Spleen (tissue), 11 donors: Measurements from ENCODE around the gene EML6. TPM values are rescaled to one million over a fixed set of nuclear protein-coding genes. Genes with fewer than 3 reads are reported as not detected.

Source experiments
- DNase-seq: peaks from one replicate; pipeline ENCODE4 v3.0.0-alpha.2; 2020
- H3K27ac ChIP-seq, 8 donors: fragments of 200-600 bp; sonication (generic) in 7 of 8; 1 replicate in 4 of 8; 2 replicates in 4 of 8; pipeline versions ENCODE4 v1.5.0 to v1.8.0; 2016 to 2021; ENCODE audit warnings: inconsistent platforms in 4 of 8, mild to moderate bottlenecking in 4 of 8, moderate library complexity in 1 of 8
- H3K27me3 ChIP-seq, 7 donors: fragments of 200-600 bp; sonication (generic) in 6 of 7; replicated peaks in 1 of 7; 1 replicate in 4 of 7; 2 replicates in 3 of 7; pipeline versions ENCODE4 v1.5.0 to v1.8.0; 2016 to 2021; ENCODE audit warnings: inconsistent platforms in 3 of 7, mild to moderate bottlenecking in 1 of 7
- H3K36me3 ChIP-seq, 6 donors: fragments of 200-600 bp; sonication (generic) in 5 of 6; 1 replicate in 4 of 6; 2 replicates in 2 of 6; pipeline versions ENCODE4 v1.5.0 to v1.8.0; 2016 to 2021; ENCODE audit warnings: inconsistent platforms in 2 of 6
- H3K4me1 ChIP-seq, 6 donors: fragments of 200-600 bp; sonication (generic) in 5 of 6; 1 replicate in 3 of 6; 2 replicates in 3 of 6; pipeline versions ENCODE4 v1.5.0 to v1.8.0; 2016 to 2021; ENCODE audit warnings: inconsistent platforms in 3 of 6
- H3K4me3 ChIP-seq, 8 donors: fragments of 200-600 bp; sonication (generic) in 7 of 8; 1 replicate in 4 of 8; 2 replicates in 4 of 8; pipeline versions ENCODE4 v1.5.0 to v1.8.0; 2016 to 2021; ENCODE audit warnings: inconsistent platforms in 4 of 8, mild to moderate bottlenecking in 4 of 8, moderate library complexity in 2 of 8
- H3K9me3 ChIP-seq, 8 donors: fragments of 200-600 bp; sonication (generic) in 7 of 8; 1 replicate in 4 of 8; 2 replicates in 4 of 8; pipeline versions ENCODE4 v1.5.0 to v1.8.0; 2016 to 2021; ENCODE audit warnings: inconsistent platforms in 4 of 8
- POLR2A ChIP-seq, 3 donors: fragments of 450-650 bp; IDR thresholded peaks; one replicate each; pipeline ENCODE4 v1.5.1; 2017; ENCODE audit warnings: antibody characterized with exemption in 3 of 3, mild to moderate bottlenecking in 1 of 3
- POLR2AphosphoS5 ChIP-seq, 3 donors: sonication (generic); formaldehyde crosslinking; IDR thresholded peaks; one replicate each; pipeline ENCODE4 v1.5.1; 2017; ENCODE audit warnings: antibody characterized with exemption in 3 of 3
- WGBS, 5 donors: extraction: QIAGEN DNeasy Blood & Tissue Kit in 3 of 5; methylation state at CpG; one replicate each; pipeline versions ENCODE4 v1.1.5 to v1.1.7; 2013 to 2018; 5-methylcytosine and 5-hydroxymethylcytosine counted together
- intact Hi-C: fragments of 100-400 bp; cut with DNase I; formaldehyde crosslinking; loops from one replicate; pipeline ENCODE4 v1.15.0; 2023; ENCODE audit warnings: low total_unique reads
- polyA plus RNA-seq, 3 donors: library from polyadenylated mRNA; stranded (reverse); fragments of 200-250 nt; gene quantifications; one replicate each; pipeline ENCODE4 v1.2.1, GENCODE V29; 2013
- total RNA-seq, 7 donors: library from RNA; depleted of rRNA in 3 of 7; stranded (reverse); fragments of >200 nt in 3 of 7; fragmentation: NEBNext Ultra II Directional in 4 of 7; extraction: Animal tissue kit (Norgen Biotek cat#: 25700) in 4 of 7; gene quantifications; one replicate each; pipeline versions ENCODE4 v1.1.0 to v1.2.1, GENCODE V29; 2016 to 2021
- TF ChIP-seq, protein P1 (sequence below), 11 experiments: fragments of 200-600 bp in 7 of 11; fragments of 450-650 bp in 4 of 11; sonication (generic) in 4 of 11; IDR thresholded peaks in 8 of 11; conservative IDR thresholded peaks in 3 of 11; 1 replicate in 7 of 11; 2 replicates in 4 of 11; pipeline versions ENCODE4 v1.4.0 to v1.8.0; 2016 to 2021; ENCODE audit warnings: antibody characterized with exemption in 11 of 11, inconsistent platforms in 4 of 11, mild to moderate bottlenecking in 1 of 11
- donor health status: healthy with polysubstance abuse.
- donor health status: DM: no; HTN: no; CAD: no; lungs with moderate emphysema.
- donor health status: DM: no; HTN: no; CAD: no.
- donor health status: Bipolar disorder and iron deficiency.
- donor health status: healthy.
- donor health status: DM: no; HTN: no; CAD: no.
- donor health status: DM: yes; HTN: yes; CAD: no.

Gene EML6
- total and polyA plus RNA-seq, 10 donors: 4.7 to 18.2 (median 7.6) TPM

- intact Hi-C loops: no loop called here
- 81 to 100% (median 95%) methylated on average over 1 of the region's 1 CpG for WGBS, 5 donors
- TF ChIP-seq, protein P1, sequence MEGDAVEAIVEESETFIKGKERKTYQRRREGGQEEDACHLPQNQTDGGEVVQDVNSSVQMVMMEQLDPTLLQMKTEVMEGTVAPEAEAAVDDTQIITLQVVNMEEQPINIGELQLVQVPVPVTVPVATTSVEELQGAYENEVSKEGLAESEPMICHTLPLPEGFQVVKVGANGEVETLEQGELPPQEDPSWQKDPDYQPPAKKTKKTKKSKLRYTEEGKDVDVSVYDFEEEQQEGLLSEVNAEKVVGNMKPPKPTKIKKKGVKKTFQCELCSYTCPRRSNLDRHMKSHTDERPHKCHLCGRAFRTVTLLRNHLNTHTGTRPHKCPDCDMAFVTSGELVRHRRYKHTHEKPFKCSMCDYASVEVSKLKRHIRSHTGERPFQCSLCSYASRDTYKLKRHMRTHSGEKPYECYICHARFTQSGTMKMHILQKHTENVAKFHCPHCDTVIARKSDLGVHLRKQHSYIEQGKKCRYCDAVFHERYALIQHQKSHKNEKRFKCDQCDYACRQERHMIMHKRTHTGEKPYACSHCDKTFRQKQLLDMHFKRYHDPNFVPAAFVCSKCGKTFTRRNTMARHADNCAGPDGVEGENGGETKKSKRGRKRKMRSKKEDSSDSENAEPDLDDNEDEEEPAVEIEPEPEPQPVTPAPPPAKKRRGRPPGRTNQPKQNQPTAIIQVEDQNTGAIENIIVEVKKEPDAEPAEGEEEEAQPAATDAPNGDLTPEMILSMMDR (IDR thresholded peaks at IDR 0.05 in 8 of 11, conservative IDR thresholded peaks at IDR 0.05 in 3 of 11): no peak
- no peak for TF ChIP-seq POLR2AphosphoS5 (IDR thresholded peaks at IDR 0.05)
- TF ChIP-seq POLR2A (IDR thresholded peaks at IDR 0.05): no peak
Measured at GRCh38 chr2:54944724-54945326, 221.4 kb downstream of the EML6 start.

DNA sequence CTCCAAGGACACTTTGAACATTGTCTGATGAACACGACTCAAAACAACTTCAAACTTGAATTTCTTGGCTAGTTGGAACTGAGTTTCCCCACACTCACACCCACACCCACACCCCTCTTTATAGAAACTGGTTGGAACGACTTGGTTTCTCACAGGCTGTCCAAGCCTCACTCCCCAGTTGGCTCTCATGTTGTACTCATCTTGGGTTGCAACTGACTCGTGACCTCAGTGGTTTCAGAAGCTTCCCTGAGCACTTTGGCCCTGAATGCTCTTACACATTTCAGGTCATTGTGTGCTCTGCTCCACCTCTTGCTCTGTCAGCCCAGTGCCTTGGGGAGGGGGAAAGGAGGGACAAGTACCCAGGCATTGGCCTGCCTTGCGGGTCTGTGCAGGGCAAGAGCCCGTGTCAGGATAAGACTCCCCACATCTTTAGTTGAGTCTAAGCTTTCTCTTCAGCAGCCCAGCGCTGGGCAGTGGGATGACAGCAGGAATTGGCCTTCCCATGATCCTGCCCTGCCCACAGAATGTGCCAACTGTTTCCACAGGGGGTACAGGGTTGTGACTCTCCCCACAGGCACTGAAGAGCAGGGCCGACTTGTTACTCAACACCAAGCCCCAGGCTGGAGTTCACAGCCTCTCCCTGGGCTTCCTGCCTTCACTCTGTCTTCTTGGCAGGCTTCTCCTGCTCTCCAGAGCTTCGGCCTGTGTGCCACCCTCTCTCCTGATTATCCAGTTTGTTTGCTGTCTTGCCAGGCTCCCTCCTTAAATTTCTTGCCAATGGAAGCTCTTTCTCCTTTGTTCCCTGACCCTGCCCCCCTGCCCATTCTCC, 222.1 kb downstream of the EML6 start:
- DNase-seq: no peak
- Histone ChIP-seq H3K36me3 (no peaks in the 10 kb centered on the region), H3K9me3 (no peaks in the 10 kb centered on the region), H3K4me3 (no peak overlapping the region), H3K4me1 (no peaks in the 10 kb centered on the region), H3K27me3 (no peaks in the 10 kb centered on the region), H3K27ac (no peak overlapping the region)
- TF ChIP-seq POLR2A (IDR thresholded peaks at IDR 0.05): no peak
- no peak for TF ChIP-seq POLR2AphosphoS5 (IDR thresholded peaks at IDR 0.05)
- TF ChIP-seq, protein P1 (IDR thresholded peaks at IDR 0.05 in 8 of 11, conservative IDR thresholded peaks at IDR 0.05 in 3 of 11): no peak
- WGBS, 5 donors: 61 to 70% (median 61%) methylated on average over 7 to 8 of the region's 8 CpGs
- intact Hi-C loops: no loop called here

More at GRCh38 chr2:54944724-54945326, 221.4 kb downstream of the EML6 start:
- no peaks in the 10 kb centered on the region for H3K9me3 ChIP-seq
- no peaks in the 10 kb centered on the region for H3K27me3 ChIP-seq
- no peak overlapping the region for H3K27ac ChIP-seq
- no peak overlapping the region for H3K4me3 ChIP-seq
- no peaks in the 10 kb centered on the region for H3K4me1 ChIP-seq
- no peak for DNase-seq
- H3K36me3 ChIP-seq: no peaks in the 10 kb centered on the region

DNA sequence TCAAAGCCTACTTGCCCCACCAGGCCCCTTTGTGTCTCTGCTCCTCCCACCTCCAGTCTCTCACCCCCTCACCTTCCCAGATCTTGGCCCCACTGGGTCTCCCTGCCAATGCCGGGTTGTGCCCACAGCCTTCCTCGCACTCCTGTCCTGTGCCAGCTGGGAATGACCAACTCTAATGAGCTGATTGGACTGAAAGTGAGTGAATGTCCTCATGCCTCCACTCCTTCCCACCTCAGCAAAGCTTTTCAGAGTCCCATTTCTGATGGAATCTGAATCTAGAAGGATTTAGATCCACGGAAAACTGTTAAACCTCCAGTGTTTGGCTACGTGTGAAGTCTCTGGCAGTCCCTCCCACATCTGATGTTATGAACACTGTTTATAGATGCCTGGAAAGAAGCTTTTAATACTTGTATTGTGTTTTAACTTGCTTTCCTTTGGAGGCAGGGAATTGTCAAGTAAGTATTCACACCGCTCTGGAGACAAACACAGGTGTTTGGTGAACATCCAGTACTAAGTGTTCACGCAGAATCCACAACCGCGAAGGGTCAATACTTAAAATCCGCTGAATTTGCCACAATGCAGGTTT, 222.9 kb downstream of the EML6 start:
- Histone ChIP-seq H3K27me3 (no peaks in the 10 kb centered on the region), H3K4me3 (no peak overlapping the region), H3K27ac (no peak overlapping the region), H3K4me1 (no peaks in the 10 kb centered on the region), H3K9me3 (no peaks in the 10 kb centered on the region), H3K36me3 (no peaks in the 10 kb centered on the region)
- TF ChIP-seq POLR2A (IDR thresholded peaks at IDR 0.05) (no peak), POLR2AphosphoS5 (IDR thresholded peaks at IDR 0.05) (no peak)
- TF ChIP-seq, protein P1 (IDR thresholded peaks at IDR 0.05 in 8 of 11, conservative IDR thresholded peaks at IDR 0.05 in 3 of 11): no peak
- intact Hi-C loops: no loop called here
- no peak for DNase-seq
- WGBS, 5 donors: 89 to 94% (median 92%) methylated on average over 9 of the region's 9 CpGs

- Histone ChIP-seq H3K9me3 (no peaks in the 10 kb centered on the region), H3K36me3 (no peaks in the 10 kb centered on the region), H3K27me3 (no peaks in the 10 kb centered on the region), H3K27ac (no peak overlapping the region), H3K4me1 (no peaks in the 10 kb centered on the region), H3K4me3 (no peak overlapping the region)
- intact Hi-C loops: no loop called here
- WGBS, 5 donors: 86 to 93% (median 91%) methylated on average over 11 of the region's 11 CpGs
- TF ChIP-seq, protein P1 (IDR thresholded peaks at IDR 0.05 in 8 of 11, conservative IDR thresholded peaks at IDR 0.05 in 3 of 11): no peak
- TF ChIP-seq POLR2A (IDR thresholded peaks at IDR 0.05): no peak
- TF ChIP-seq POLR2AphosphoS5 (IDR thresholded peaks at IDR 0.05): no peak
- no peak for DNase-seq
Measured at GRCh38 chr2:54947136-54947535, 223.7 kb downstream of the EML6 start.
